Progenitor cell of endocrine pancreas (in vitro differentiated cells): Measurements from ENCODE around the gene ARRDC1. TPM values are rescaled to one million over a fixed set of nuclear protein-coding genes. Genes with fewer than 3 reads are reported as not detected.
"Not testable (repeated sequence)": the region's sequence is repeated elsewhere in the genome, so short reads cannot be mapped to it uniquely, and the experiment has no call there.

Experiments
- DNase-seq: peaks from one replicate; pipeline ENCODE4 v3.0.0; 2021; ENCODE audit warnings: low spot score; ENCODE audit not compliant: unreplicated experiment
- H3K27ac Mint-ChIP-seq: 2 replicates; pipeline ENCODE4 v1.8.0; 2021; ENCODE audit warnings: mild to moderate bottlenecking, moderate library complexity, mixed read lengths
- H3K27me3 Mint-ChIP-seq: 2 replicates; pipeline ENCODE4 v1.8.0; 2021; ENCODE audit warnings: mixed read lengths
- H3K36me3 Mint-ChIP-seq: 2 replicates; pipeline ENCODE4 v1.8.0; 2022; ENCODE audit warnings: mixed read lengths; ENCODE audit not compliant: insufficient read depth
- H3K4me1 Mint-ChIP-seq: 2 replicates; pipeline ENCODE4 v1.8.0; 2021; ENCODE audit warnings: low read depth, mixed read lengths
- H3K4me3 Mint-ChIP-seq: 2 replicates; pipeline ENCODE4 v1.8.0; 2021; ENCODE audit warnings: low read depth, mild to moderate bottlenecking, moderate library complexity, mixed read lengths
- H3K9me3 Mint-ChIP-seq: 2 replicates; pipeline ENCODE4 v1.8.0; 2021; ENCODE audit warnings: low read depth, mixed read lengths
- total RNA-seq: library from RNA; stranded (reverse); gene quantifications from 2 replicates; pipeline ENCODE4 v1.2.1, GENCODE V29; 2021
- TF ChIP-seq, protein P1 (sequence below): fragments of 200-600 bp; sonication (generic); IDR thresholded peaks from one replicate; pipeline ENCODE4 v1.5.0; 2021; ENCODE audit warnings: antibody characterized with exemption, mild to moderate bottlenecking; ENCODE audit not compliant: unreplicated experiment

Gene ARRDC1
- total RNA-seq, 1 donor from 2014 or later = 74.9 TPM

DNA sequence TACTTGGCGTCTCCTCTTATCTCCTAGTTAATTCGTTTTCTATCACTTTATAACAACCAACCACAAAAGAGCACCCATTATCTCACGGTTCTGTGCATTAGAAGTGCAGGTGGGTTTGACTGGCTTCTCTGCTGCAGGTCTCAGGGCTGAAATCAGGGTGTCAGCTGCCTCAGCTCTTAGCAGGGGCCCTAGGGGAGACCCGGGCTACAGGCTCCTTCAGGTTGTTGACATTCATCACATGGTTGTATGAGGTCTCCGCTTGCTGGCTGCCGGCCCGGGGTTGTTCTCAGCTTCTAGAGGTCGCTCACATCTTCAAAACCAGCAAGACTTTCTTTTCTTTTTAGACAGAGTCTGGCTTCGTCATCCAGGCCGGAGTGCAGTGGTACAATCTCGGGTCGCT, 12.3 kb upstream of the ARRDC1 start:
- peaks cover 4% of the 10 kb centered on the region for H3K4me1 Mint-ChIP-seq
- H3K36me3 Mint-ChIP-seq = no peaks in the 10 kb centered on the region
- H3K4me3 Mint-ChIP-seq = peak overlapping the region; percentile 9
- TF ChIP-seq, protein P1, sequence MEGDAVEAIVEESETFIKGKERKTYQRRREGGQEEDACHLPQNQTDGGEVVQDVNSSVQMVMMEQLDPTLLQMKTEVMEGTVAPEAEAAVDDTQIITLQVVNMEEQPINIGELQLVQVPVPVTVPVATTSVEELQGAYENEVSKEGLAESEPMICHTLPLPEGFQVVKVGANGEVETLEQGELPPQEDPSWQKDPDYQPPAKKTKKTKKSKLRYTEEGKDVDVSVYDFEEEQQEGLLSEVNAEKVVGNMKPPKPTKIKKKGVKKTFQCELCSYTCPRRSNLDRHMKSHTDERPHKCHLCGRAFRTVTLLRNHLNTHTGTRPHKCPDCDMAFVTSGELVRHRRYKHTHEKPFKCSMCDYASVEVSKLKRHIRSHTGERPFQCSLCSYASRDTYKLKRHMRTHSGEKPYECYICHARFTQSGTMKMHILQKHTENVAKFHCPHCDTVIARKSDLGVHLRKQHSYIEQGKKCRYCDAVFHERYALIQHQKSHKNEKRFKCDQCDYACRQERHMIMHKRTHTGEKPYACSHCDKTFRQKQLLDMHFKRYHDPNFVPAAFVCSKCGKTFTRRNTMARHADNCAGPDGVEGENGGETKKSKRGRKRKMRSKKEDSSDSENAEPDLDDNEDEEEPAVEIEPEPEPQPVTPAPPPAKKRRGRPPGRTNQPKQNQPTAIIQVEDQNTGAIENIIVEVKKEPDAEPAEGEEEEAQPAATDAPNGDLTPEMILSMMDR = no peak
- no peak for DNase-seq
- peaks cover 2% of the 10 kb centered on the region for H3K27me3 Mint-ChIP-seq
- no peaks in the 10 kb centered on the region for H3K9me3 Mint-ChIP-seq
- no peak overlapping the region for H3K27ac Mint-ChIP-seq

DNA sequence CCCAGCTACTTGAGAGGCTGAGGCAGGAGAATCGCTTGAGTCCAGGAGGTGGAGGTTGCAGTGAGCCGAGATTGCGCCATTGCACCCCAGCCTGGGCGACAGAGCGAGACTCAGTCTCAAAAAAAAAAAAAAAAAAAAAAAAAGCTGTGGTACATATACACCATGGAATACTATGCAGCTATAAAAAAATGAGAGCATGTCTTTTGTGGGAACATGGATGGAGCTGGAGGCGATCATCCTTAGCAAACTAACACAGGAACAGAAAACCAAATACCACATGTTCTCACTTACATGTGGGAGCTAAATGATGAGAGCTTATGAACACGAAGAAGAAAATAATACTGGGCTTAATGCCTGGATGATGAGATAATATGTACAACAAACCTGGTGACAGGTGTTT, 8.9 kb upstream of the ARRDC1 start:
- not testable (repeated sequence) for H3K36me3 Mint-ChIP-seq, H3K9me3 Mint-ChIP-seq, H3K4me1 Mint-ChIP-seq, H3K27ac Mint-ChIP-seq, H3K27me3 Mint-ChIP-seq, H3K4me3 Mint-ChIP-seq, DNase-seq

DNA sequence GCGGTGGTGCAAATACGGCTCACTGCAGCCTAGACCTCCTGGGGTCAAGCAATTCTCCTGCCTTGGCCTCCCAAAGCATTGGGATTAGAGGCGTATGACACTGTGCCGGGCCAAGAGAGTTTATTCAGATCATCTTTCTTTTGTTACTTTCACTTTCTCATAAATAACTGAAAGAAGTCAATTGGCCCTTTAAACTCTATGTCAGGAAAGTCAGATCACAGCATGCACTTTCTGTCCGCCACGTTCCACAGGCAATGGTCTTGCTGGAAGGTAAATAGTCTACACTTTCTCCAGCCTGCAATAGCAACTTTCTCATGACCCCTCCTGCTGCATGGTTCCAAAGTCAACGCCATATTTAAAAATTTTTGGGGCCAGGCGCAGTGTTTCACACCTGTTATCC, 6.5 kb upstream of the ARRDC1 start:
- no peaks in the 10 kb centered on the region for H3K4me1 Mint-ChIP-seq
- H3K27ac Mint-ChIP-seq = no peak overlapping the region
- peaks cover 21% of the 10 kb centered on the region for H3K27me3 Mint-ChIP-seq
- H3K9me3 Mint-ChIP-seq = no peaks in the 10 kb centered on the region
- DNase-seq = no peak
- H3K36me3 Mint-ChIP-seq = no peaks in the 10 kb centered on the region
- H3K4me3 Mint-ChIP-seq = no peak overlapping the region
- TF ChIP-seq, protein P1 = no peak

DNA sequence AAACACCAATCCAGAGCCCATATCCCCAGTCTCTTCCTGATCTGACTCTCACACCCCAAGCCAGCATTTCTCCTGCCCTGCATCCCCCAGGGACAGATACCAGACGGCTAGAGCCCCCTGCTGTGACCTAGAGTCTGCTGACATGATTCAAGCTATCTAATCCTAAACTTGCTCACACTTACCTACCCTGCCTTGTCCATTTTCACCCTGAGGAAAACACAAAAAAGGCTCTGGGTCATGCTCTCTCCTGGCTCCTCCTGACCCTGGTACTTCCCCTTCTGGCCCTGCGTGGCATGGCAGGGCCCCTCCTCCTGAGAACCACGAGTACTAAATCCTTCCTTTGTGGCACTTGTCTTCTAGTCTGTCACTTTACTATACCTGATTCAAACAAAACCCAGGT, 2.8 kb upstream of the ARRDC1 start:
- Mint-ChIP-seq H3K9me3 (no peaks in the 10 kb centered on the region), H3K27ac (no peak overlapping the region), H3K4me1 (peaks cover 11% of the 10 kb centered on the region), H3K36me3 (no peaks in the 10 kb centered on the region), H3K4me3 (no peak overlapping the region), H3K27me3 (peaks cover 26% of the 10 kb centered on the region)
- TF ChIP-seq, protein P1 = no peak
- no peak for DNase-seq

DNA sequence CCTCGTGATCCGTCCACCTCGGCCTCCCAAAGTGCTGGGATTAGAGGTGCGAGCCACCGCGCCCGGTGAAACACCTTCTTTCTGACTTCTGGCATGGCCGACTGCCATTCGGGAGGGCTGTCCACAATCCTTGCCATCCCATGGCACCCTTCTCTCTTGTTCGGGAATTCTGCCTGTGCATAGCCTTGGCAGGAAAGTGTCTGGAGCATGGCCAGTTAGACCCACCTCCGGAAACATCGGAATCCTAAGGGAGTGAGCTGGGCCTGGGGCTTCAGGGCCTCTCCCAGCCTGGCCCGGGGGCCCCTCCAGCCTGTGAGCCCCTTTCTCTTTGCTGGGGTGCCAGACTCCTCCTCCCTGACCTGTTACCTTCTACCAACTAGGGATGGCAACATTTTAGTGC, 1.6 kb upstream of the ARRDC1 start:
- Mint-ChIP-seq H3K36me3 (no peaks in the 10 kb centered on the region), H3K27me3 (peaks cover 20% of the 10 kb centered on the region), H3K4me3 (peak overlapping the region; percentile 57), H3K27ac (no peak overlapping the region), H3K9me3 (no peaks in the 10 kb centered on the region), H3K4me1 (peaks cover 11% of the 10 kb centered on the region)
- TF ChIP-seq, protein P1 = no peak
- no peak for DNase-seq

DNA sequence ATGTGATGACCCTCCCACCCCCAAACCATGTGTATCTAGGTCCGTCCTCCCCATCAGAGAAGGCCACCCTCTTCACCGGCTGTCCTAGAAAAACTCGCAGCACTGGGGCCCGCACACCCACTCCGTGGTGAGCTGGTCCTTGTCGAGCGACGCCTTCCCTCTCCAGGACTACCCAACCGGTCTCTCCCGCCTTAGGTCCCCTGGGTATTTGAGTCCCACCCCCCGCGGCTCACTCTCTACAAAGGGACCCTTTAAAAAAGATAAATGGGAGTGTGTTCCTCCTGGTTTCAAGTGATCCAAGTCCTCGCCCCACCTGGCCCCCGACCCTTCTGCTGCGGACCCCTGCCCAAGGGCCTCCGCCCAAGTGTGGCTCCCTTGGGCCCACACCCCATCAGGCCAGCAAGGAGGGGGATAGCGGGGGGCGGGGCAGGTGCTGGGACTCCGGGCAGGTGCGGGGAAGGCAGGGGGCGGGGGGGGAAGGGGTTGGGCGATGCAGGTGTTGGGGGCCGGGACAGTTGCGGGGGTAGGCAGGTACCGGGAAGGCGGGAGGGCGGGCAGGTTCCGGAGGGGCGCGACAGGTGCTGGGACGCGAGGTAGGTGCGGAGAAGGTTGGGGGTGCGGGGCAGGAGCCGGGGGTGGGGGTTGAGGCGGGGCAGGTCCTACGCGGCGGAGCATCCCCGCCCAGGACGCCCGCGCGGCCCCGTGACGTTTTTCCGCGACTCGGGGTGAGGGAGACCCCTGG, 970 bp upstream of the ARRDC1 start:
- H3K4me3 Mint-ChIP-seq = peak overlapping the region; percentile 57
- TF ChIP-seq, protein P1 = no peak

More for the DNA sequence above, 970 bp upstream of the ARRDC1 start:
- no peaks in the 10 kb centered on the region for H3K9me3 Mint-ChIP-seq
- H3K4me1 Mint-ChIP-seq = peaks cover 11% of the 10 kb centered on the region
- H3K27me3 Mint-ChIP-seq = peaks cover 20% of the 10 kb centered on the region
- DNase-seq = no peak
- no peaks in the 10 kb centered on the region for H3K36me3 Mint-ChIP-seq
- H3K27ac Mint-ChIP-seq = no peak overlapping the region
